Tibial nerve (tissue), 4 donors: ENCODE data around the gene PLD3. TPM values are rescaled to one million over a fixed set of nuclear protein-coding genes. Genes with fewer than 3 reads are reported as not detected.

Experiments
- DNase-seq, 2 donors: peaks; one replicate each; pipeline ENCODE4 v3.0.0-alpha.2; 2019; ENCODE audit warnings: low spot score in 2 of 2
- H3K27ac ChIP-seq, 4 donors: fragments of 200-600 bp; sonication (generic) in 3 of 4; one replicate each; pipeline ENCODE4 v1.5.1; 2017 to 2019; ENCODE audit warnings: mild to moderate bottlenecking in 1 of 4
- H3K27me3 ChIP-seq, 2 donors: fragments of 200-600 bp; sonication (generic) in 1 of 2; one replicate each; pipeline versions ENCODE4 v1.5.1 to v1.6.0; 2017 to 2019
- H3K36me3 ChIP-seq, 3 donors: fragments of 200-600 bp; sonication (generic); one replicate each; pipeline ENCODE4 v1.5.1; 2018 to 2019
- H3K4me1 ChIP-seq, 4 donors: fragments of 200-600 bp; sonication (generic) in 3 of 4; one replicate each; pipeline ENCODE4 v1.5.1; 2017 to 2019
- H3K4me3 ChIP-seq, 4 donors: fragments of 200-600 bp; sonication (generic) in 3 of 4; one replicate each; pipeline ENCODE4 v1.5.1; 2017 to 2019; ENCODE audit warnings: mild to moderate bottlenecking in 1 of 4, moderate library complexity in 1 of 4
- H3K9me3 ChIP-seq, 4 donors: fragments of 200-600 bp; sonication (generic) in 3 of 4; one replicate each; pipeline ENCODE4 v1.5.1; 2017 to 2019
- EP300 ChIP-seq, 2 donors: sonication (generic); formaldehyde crosslinking; IDR thresholded peaks; one replicate each; pipeline ENCODE4 v1.6.1; 2017; ENCODE audit warnings: antibody characterized with exemption in 2 of 2, mild to moderate bottlenecking in 1 of 2
- POLR2A ChIP-seq, 2 donors: fragments of 450-650 bp; IDR thresholded peaks; one replicate each; pipeline ENCODE4 v1.6.1; 2017; ENCODE audit warnings: antibody characterized with exemption in 2 of 2, mild to moderate bottlenecking in 2 of 2, moderate library complexity in 2 of 2
- WGBS, 2 donors: methylation state at CpG; one replicate each; pipeline ENCODE4 v1.1.5; 2018; 5-methylcytosine and 5-hydroxymethylcytosine counted together
- total RNA-seq, 4 donors: library from RNA; depleted of rRNA; stranded (reverse); fragments of >200 nt; gene quantifications; one replicate each; pipeline ENCODE4 v1.1.0, GENCODE V29; 2016
- TF ChIP-seq, protein P1 (sequence below), 5 experiments: fragments of 200-600 bp in 3 of 5; fragments of 450-650 bp in 2 of 5; sonication (generic) in 3 of 5; IDR thresholded peaks; one replicate each; pipeline ENCODE4 v1.5.1; 2016 to 2019; ENCODE audit warnings: antibody characterized with exemption in 5 of 5, mild to moderate bottlenecking in 3 of 5, moderate library complexity in 2 of 5

The PLD3 gene
- total RNA-seq, 4 donors from 2014 or later = 259 to 352 (median 281) TPM

DNA sequence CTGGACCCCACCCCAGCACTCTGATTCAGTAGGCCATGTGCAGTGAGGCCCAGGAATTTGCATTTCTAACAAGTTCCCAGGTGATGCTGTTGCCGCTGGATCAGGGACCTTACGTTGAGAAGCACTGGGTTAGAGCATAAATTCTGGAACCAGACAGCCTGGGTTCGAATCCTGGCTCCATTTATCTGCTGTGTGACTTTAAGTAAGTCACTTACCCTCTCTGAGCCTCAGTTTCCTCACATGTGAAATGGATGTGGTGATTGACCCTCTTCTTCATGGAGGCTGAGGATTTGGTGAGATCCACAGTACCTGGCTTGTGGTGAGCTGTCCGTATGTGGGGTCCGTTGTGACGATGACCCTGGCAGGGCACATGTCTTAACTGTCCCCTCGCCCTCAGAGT is 25.6 kb downstream of the PLD3 start:
- H3K27ac ChIP-seq = no peak overlapping the region
- TF ChIP-seq POLR2A (IDR thresholded peaks at IDR 0.05) = no peak
- TF ChIP-seq, protein P1, sequence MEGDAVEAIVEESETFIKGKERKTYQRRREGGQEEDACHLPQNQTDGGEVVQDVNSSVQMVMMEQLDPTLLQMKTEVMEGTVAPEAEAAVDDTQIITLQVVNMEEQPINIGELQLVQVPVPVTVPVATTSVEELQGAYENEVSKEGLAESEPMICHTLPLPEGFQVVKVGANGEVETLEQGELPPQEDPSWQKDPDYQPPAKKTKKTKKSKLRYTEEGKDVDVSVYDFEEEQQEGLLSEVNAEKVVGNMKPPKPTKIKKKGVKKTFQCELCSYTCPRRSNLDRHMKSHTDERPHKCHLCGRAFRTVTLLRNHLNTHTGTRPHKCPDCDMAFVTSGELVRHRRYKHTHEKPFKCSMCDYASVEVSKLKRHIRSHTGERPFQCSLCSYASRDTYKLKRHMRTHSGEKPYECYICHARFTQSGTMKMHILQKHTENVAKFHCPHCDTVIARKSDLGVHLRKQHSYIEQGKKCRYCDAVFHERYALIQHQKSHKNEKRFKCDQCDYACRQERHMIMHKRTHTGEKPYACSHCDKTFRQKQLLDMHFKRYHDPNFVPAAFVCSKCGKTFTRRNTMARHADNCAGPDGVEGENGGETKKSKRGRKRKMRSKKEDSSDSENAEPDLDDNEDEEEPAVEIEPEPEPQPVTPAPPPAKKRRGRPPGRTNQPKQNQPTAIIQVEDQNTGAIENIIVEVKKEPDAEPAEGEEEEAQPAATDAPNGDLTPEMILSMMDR (IDR thresholded peaks at IDR 0.05) = no peak
- TF ChIP-seq EP300 (IDR thresholded peaks at IDR 0.05) = no peak
- no peaks in the 10 kb centered on the region for H3K4me1 ChIP-seq
- WGBS, 2 donors = 95 to 98% methylated on average over 7 of the region's 7 CpGs
- H3K36me3 ChIP-seq = peaks cover 0 to 100% (median 4%) of the 10 kb centered on the region in 3 donors
- no peaks in the 10 kb centered on the region for H3K27me3 ChIP-seq
- no peak overlapping the region for H3K4me3 ChIP-seq
- no peak for DNase-seq
- H3K9me3 ChIP-seq = no peaks in the 10 kb centered on the region

DNA sequence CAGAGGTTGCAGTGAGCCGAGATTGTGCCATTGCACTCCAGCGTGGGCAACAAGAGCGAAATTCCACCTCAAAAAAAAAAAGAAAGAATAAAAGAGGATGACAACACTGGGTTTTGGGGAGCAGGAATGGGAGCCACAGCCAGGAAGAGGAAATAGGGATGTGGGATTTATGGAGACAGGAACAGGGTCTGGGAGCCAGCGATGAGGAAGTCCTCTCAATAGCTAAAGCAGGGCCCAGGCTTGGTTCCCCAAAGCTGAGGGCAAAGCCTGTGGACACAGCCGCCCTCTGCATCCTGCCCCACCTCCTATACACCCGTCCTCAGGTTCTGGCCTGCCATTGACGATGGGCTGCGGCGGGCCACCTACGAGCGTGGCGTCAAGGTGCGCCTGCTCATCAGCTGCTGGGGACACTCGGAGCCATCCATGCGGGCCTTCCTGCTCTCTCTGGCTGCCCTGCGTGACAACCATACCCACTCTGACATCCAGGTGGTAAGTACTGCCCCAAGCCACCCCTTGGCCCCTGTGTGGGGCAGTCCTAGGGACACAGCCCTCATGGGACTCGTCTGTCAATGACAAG is 27.9 kb downstream of the PLD3 start:
- Histone ChIP-seq H3K36me3 (peaks cover 0 to 100% (median 4%) of the 10 kb centered on the region in 3 donors), H3K4me3 (no peak overlapping the region), H3K4me1 (no peaks in the 10 kb centered on the region), H3K27me3 (no peaks in the 10 kb centered on the region), H3K9me3 (no peaks in the 10 kb centered on the region), H3K27ac (no peak overlapping the region)
- TF ChIP-seq, protein P1 (IDR thresholded peaks at IDR 0.05) = no peak
- TF ChIP-seq POLR2A (IDR thresholded peaks at IDR 0.05) (no peak), EP300 (IDR thresholded peaks at IDR 0.05) (no peak)
- 83 to 88% methylated on average over 17 of the region's 17 CpGs for WGBS, 2 donors
- no peak for DNase-seq

DNA sequence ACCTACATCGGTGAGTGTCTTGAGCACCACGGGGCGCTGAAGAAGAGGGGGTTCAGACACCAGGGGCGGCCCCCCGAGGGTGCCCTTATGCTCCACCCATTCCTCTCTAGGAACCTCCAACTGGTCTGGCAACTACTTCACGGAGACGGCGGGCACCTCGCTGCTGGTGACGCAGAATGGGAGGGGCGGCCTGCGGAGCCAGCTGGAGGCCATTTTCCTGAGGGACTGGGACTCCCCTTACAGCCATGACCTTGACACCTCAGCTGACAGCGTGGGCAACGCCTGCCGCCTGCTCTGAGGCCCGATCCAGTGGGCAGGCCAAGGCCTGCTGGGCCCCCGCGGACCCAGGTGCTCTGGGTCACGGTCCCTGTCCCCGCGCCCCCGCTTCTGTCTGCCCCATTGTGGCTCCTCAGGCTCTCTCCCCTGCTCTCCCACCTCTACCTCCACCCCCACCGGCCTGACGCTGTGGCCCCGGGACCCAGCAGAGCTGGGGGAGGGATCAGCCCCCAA is 29.4 kb downstream of the PLD3 start:
- peaks cover 0 to 85% (median 4%) of the 10 kb centered on the region in 3 donors for H3K36me3 ChIP-seq
- 87 to 92% methylated on average over 23 to 24 of the region's 25 CpGs for WGBS, 2 donors

DNA sequence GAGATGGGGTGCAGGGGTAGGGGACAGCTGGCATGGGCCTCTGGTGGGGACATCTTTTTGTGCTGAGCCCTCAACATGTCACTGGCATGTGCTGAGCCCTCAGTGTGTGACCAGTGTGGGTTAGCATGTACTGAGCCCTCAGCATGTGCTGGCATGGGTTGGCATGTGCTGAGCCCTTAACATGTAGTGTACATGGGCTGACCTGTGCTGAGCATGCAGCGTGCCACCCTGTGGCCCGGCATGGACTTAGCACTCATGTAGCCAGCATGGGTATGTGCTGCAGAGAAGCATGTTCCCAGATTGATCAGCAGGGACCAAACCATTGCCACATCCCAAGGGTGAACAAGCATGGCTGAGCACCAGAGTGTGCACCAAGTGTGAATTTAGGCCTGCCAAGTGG is 30.0 kb downstream of the PLD3 start:
- TF ChIP-seq, protein P1 (IDR thresholded peaks at IDR 0.05) = no peak
- TF ChIP-seq EP300 (IDR thresholded peaks at IDR 0.05) = no peak
- TF ChIP-seq POLR2A (IDR thresholded peaks at IDR 0.05) = no peak
- Histone ChIP-seq H3K9me3 (no peaks in the 10 kb centered on the region), H3K36me3 (peaks cover 0 to 79% (median 0%) of the 10 kb centered on the region in 3 donors), H3K27ac (no peak overlapping the region), H3K4me1 (peaks cover 0 to 4% (median 0%) of the 10 kb centered on the region in 4 donors), H3K27me3 (no peaks in the 10 kb centered on the region), H3K4me3 (no peak overlapping the region)
- DNase-seq = no peak
- 75 to 100% methylated on average over 1 to 2 of the region's 2 CpGs for WGBS, 2 donors

More for the DNA sequence above, 29.4 kb downstream of the PLD3 start:
- no peak overlapping the region for H3K4me3 ChIP-seq
- TF ChIP-seq, protein P1 (IDR thresholded peaks at IDR 0.05) = no peak
- TF ChIP-seq POLR2A (IDR thresholded peaks at IDR 0.05) = no peak
- TF ChIP-seq EP300 (IDR thresholded peaks at IDR 0.05) = no peak
- peaks cover 0 to 4% (median 0%) of the 10 kb centered on the region in 4 donors for H3K4me1 ChIP-seq
- no peak for DNase-seq
- no peak overlapping the region for H3K27ac ChIP-seq
- H3K27me3 ChIP-seq = no peaks in the 10 kb centered on the region
- no peaks in the 10 kb centered on the region for H3K9me3 ChIP-seq

DNA sequence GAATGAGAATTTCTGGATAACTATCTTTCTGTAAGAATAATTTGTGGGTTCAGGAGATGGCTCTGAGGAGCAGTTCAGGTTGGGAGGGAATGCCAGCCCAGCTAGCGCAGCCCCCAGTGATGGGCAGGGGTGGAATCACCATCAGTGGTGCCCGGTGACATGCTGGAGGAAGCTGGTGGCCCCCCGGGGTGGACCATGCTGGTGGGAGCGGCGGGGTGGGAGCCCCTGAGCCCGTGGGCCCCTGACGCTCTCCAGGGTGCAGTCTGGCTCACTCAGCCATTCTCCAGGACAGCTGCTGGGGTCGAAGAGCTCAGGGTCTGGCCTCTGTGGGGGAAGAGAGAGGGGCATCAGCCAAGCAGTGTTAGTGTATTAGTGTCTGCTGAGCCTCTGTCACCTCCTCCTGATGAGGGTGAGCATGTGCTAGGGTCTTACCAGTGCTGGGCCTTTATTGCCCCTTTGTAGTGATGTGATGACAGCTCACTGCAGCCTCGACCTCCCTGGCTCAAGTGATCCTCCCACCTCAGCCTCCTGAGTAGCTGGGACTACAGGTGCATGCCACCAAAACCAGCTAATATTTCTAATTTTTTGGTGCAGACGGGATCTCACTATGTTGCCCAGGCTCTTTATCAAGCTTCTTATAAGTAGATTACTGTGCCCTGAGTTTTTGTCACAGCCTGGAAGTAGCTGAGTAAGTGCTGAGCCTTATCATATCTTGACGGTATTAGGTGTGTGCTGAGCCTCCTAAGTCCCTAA is 31.1 kb downstream of the PLD3 start:
- H3K27ac ChIP-seq = no peak overlapping the region
- no peak for DNase-seq
- H3K4me3 ChIP-seq = no peak overlapping the region
- no peaks in the 10 kb centered on the region for H3K27me3 ChIP-seq
- peaks cover 0 to 68% (median 0%) of the 10 kb centered on the region in 3 donors for H3K36me3 ChIP-seq
- WGBS, 2 donors = 80 to 81% methylated on average over 11 of the region's 11 CpGs
- no peaks in the 10 kb centered on the region for H3K9me3 ChIP-seq
- TF ChIP-seq EP300 (IDR thresholded peaks at IDR 0.05) = no peak
- TF ChIP-seq POLR2A (IDR thresholded peaks at IDR 0.05) = no peak
- TF ChIP-seq, protein P1 (IDR thresholded peaks at IDR 0.05) = no peak
- H3K4me1 ChIP-seq = peaks cover 0 to 4% (median 0%) of the 10 kb centered on the region in 4 donors
